NOMO-1 treated with dmso at 0.1 percent for 144 hours (cell line): ENCODE results near the gene TBKBP1.

Source experiments
- DNase-seq: peaks from one replicate; lab custom pipeline; 2025; ENCODE audit not compliant: unreplicated experiment; lab: John Stamatoyannopoulos, UW

TBKBP1 gene

DNA sequence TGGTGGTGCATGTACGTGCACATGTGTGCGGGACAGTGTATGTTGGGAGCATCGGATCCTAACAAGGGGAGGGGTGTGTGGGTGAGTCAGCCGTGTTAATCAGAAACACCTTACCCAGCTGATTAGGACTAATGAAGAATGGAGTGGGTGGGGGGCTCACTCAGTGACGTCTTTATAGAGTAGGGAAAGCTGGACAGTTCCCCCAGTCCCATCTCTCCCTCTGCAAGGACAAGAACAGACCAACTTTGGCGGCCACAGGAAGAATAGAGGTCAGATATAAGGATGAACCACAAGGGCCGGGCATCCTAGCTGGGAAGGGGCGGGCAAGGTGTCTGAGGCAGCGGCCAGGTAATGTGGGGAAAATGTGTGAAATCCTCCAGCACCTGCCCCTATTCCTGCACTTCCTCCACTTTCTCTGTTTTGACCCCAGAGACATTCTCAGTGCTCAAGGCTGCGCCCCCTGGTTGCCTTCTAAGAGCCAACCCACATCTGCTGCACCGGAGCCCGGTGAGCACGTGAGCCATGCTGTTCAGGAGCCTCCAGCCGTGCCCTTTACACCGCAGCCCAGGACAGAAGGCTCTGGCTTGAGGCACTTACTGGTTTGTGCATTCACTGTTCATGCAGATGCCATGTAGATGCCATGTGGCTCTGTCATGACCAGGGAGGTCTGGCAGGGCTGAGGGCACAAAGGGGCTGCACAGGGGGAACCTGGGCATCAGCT is 20.2 kb downstream of the TBKBP1 start:
- no peak for DNase-seq

DNA sequence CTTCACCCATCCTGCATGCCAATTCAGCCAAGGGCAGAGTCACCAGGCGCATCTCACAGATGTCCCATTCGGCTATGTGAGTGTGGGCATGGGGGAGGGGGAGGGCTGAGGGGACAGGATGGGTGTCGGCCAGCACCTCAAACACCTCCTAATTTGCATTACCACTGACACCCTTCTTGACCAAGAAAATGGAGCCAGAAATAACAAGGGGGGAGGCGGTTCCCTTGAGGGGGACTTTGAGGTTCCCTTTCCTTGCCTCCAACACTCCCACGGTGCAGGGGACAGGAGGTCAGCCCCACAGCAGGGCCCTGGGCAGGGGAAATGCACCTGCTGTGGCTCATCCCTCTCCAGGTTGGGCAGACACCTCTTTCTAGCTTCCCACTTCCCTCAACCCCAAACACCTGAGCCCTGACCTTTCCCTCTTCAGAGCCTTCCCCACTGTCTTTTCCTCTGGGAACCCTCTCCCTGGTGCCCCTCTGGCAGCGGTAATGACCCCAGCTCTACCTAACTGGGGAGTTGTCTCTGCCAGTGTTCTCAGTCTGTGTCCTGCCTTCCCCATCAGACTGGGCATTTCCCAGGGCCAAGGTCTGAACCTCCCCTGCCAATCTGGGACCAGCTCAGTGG is 20.9 kb downstream of the TBKBP1 start:
- DNase-seq, result no peak

DNA sequence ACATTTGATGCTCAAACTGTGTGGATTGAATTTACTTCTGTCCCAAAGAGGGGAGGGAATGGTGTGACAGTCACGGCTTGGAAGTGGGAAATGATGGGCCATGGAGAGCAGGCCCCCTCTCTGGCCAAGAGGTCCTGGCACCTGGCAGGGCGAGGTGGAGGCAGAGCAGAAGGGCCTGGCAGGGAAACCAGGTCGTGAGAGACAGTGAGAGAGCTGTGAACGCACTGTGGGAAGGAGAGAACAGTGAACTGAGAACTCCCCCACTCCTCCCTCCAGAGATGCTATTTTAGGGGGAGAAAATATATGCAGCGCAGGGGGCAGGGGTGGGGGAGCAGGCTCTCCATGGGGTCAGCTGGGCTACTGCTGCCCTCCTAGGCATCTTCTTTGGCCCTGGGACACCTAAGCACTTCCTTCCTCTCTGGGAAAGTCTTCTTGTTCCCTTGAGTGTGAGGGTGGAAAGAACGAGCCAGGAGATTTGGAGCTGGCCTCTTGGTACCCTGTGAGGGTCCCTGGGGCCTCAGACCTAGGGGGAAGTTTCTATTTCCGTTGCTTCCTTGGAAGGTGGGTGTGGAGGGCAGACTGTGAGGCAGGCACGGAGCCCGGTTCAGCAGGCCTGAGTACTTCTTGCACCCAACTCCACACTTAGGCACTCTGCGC is 21.8 kb downstream of the TBKBP1 start:
- DNase-seq, result no peak

DNA sequence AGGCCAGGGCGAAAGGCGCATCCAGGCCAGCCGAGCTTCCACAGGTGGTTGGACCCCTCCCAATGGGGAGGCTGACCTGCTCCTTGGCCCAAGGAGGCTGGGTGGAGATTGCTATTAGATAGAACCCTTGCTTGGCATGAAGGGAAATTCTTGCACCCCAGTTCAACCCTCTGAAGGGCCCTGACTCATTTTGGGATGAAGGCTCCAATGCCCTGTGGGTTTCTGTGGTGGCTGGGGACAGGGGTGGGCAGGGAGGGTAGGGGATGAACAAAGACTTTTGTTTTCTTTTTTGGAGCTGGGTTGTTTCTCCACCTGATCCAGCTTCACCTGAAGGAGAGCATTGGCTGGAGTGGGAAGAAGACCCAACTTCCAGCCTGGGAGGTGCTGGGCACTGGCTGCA is 22.4 kb downstream of the TBKBP1 start:
- DNase-seq, result no peak

DNA sequence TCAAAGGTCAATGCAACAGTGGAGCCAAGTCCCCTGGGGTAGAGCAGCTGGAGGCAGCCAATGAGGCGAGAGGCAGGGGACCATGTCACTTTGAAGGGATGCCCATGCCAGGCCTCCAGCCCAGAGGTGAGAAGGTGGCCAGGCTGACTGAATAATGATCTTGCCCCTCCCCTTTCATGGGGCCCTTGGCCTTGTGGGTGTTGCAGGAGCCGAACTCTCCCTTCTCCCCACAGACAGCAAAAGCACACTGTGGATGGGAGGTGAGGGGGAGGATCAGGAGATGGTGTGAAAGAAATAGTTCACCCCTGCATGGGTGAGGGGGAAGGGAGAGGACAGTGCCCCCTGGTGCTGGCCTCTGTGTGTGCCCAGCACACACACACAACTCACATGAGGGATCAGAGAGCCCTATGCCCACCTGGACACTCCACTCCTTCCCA is 23.3 kb downstream of the TBKBP1 start:
- no peak for DNase-seq

DNA sequence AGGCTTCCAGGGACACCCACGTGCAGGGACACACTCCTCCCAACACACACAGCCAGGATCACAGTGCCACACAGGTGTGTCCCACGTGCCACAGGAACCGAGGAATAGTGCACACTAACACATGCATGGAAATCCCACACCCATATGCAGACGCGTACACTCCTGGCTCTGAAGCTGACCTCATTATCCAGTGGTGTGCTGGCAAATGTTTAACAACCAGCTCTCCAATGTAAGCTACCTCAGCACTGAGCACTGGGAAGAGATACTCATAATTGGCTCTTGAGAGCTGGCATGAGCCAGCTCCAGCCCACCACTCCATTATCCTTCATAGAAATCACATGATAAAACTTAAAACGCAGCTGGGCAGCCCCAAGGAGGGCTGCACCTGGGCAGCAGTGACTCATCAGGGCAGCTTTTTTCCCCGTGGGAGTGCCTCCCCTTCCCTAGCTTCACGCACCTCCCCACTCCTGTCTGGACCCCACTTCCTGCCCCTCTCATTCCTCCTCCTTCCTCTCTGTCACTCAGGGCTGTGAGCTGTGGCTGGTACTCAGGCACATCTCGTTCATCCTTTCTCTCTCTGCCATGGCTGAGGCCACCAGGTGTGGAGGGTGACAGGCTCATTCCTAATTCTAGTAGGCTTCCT is 24.1 kb downstream of the TBKBP1 start:
- DNase-seq, result no peak

DNA sequence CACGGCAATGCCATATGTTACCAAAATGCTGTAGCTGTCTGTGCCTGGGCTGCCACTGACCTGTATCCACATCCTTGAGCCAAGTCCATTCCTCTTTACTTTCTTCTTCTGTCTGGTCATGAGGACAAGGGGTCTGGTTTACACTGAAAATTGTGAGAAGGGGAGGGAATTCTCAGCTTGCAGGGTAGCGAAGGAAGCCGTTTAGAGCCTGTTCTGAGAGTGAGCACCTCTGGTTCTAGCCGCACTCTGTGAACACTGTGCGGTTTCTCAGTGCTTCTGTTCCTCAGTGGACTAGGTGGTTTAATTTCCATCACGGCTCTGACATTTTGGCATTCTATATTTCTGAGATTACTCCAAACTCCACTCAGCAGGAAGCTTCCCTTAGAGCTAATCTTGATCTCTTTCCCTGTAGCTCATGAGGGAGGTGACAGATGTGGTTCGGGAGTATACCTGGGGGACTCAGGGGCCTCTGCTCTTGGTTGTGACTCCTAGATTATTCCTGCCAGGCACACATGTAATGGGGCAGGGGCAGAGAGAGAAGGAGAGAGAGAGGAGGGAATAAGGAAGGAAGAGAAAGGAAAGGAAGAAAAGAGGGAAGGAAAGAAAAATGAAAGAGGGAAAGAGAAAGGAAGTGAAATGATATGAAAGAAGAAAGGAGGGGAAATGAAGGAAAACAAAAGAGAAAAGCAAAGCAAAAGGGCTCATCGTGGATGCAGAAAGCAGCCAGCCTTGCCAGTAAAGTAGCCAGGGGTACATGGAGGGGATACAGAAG is 24.9 kb downstream of the TBKBP1 start:
- no peak for DNase-seq

DNA sequence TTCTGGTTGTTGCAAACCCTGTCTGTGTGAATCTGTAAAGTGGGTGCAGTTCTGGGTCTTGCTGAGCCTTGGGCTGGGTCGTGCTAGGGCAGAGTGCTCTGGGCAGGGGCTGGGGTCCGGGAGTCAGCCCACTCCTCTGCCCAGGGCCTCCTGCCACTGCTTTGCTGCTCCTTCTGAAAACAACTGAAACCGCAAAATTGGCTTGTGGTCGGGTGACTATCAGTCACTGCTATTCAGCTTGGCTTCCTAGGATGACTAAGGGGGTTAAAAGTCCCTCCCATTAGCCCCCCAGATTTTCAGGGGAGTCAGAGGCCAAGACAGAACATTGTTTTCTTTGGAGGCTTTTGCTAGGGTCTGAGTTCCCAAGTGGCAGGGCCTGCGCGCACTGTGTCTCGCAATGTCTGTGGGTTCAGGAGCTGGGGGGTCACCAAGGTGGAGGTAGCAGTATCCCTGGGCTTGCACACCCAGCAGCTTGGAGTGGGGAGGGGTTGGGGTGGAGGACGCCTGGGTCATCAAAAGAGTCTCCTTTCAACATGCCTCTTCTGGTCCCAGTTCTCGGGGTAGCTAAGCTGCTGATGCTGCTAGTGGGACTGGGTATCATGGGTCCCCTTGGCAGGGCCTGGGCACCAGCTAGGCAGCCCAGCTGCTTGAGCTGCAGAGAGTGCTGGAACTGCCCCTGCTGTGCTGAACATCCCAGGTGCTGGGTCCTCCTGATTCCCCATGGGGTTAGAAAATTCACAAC is 25.6 kb downstream of the TBKBP1 start:
- peak; percentile 36 for DNase-seq

DNA sequence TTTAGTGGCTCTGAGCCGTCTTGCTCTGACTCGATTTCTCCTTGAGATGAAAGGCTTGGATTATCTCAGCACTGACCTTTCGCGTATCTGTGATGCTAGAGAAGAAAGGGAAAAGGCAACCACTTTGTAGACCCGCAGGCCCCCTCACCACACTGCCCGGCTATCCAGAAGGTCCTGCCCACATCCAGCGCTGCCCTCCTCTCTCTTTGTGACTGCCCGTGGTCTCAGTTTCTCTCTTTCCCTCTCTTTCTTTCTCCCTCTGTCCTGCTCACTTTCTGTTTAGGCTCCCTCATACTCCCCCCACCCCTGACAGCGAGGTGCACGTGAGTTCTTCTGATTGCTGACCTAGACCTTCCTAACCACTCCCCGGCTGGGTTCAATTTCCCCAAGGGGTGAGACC is 26.2 kb downstream of the TBKBP1 start:
- DNase-seq, result no peak

DNA sequence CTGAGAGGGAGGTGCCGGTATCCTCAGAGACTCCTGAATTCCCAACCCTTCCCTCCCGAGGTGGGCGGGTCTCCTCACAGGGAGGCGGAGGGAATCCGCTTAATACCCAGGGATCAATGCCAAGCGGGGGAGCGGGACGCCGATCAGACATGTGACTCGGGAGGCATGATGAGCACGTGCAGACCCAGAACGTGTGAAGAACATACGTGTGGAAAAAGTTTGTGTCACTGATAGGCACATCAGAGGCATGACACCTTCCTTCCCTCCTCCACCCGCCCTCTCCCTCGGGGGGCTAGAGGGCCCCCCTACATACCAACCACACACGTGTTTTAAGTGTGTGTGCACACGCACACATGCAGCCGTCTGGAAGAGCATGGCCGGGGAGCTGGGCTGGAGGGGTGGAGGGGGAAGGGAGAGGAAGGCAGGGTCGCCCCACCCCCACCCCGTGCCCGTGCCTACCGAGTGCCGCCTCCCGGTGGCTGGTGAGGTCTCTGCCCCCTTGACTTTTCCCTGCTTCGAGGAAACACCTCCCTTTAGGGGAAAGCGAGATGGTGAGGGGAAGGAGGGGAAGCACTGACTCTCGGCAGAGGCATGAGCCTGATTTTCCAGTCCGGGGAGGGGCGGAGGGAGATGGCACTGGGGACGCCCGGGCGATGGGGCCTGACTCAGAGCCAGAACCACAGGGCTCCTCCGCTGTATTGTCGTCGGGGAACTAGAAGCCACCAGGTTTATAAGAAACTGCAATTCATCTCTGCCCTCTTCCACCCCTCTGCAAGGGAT is 27.0 kb downstream of the TBKBP1 start:
- DNase-seq, result peak; percentile 35

DNA sequence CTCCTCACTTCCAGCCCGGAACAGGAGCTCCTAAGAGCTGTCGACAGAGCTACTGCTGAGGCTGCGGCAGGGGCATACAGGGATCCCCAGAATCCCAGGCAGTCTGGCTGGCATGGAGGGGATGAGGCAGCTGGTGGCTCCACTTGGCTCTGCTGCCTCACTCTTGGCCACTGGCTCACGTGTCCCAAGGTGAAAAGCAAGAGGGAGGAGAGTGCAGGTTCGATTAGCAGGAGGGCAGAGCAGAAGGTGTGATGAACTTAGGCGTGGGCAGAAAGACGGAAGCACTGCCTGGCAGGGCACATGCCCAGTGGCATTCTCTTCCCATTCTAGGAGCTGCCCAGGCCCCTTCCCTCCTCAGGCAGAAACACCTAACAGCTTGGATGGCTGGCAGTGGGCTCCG is 27.8 kb downstream of the TBKBP1 start:
- DNase-seq, result no peak

DNA sequence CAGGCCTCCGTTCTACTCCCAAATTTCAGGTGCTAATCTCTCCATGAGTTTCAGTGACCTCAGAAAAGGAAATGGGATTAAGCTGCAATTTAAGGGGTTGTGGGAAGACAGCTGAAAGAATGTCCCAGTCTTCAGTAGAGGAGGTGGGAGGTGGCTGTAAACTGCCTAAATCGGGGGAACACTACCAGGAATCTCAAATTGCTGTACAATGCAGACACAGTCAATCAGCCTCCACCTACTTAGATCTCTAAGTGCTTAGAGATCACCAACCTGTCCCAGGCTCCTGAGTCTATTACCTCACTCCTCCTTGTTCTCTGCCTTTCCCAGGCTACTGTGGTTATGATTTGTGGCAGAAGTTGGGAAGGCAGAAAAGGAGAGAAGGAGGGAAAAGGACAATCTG is 30.7 kb downstream of the TBKBP1 start:
- DNase-seq, result no peak

DNA sequence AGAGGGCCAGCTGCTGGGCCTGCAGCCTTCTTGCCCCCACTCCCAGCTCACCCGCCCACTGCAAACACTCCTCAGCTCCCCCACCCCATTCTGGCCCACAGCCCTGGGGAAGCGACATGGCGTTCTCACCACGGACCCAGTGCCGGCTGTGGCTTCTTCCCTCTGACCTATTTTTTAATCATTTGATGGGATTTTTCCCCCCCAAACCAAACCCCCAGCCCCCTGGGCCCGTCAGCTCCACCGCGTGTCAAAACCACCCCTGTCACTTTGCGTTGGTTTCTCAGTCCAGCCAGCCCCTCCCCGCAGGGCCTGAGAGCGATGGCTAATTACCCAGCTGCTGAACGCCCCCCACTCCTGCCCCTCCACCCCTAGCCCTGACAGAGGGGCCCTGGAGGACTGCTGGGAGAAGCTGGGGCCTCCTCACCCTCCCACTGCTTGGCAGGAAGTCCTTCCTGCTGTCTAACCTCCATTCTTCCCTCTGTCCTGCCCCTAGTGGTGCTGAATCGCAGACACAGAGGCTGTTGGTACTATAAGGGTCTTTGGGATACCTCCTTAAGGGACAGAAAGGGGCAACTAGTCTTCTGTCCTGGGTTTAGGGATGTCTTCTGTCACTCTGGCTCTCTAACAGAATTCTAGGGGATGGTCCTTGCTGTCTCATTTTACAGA is 31.6 kb downstream of the TBKBP1 start:
- no peak for DNase-seq

DNA sequence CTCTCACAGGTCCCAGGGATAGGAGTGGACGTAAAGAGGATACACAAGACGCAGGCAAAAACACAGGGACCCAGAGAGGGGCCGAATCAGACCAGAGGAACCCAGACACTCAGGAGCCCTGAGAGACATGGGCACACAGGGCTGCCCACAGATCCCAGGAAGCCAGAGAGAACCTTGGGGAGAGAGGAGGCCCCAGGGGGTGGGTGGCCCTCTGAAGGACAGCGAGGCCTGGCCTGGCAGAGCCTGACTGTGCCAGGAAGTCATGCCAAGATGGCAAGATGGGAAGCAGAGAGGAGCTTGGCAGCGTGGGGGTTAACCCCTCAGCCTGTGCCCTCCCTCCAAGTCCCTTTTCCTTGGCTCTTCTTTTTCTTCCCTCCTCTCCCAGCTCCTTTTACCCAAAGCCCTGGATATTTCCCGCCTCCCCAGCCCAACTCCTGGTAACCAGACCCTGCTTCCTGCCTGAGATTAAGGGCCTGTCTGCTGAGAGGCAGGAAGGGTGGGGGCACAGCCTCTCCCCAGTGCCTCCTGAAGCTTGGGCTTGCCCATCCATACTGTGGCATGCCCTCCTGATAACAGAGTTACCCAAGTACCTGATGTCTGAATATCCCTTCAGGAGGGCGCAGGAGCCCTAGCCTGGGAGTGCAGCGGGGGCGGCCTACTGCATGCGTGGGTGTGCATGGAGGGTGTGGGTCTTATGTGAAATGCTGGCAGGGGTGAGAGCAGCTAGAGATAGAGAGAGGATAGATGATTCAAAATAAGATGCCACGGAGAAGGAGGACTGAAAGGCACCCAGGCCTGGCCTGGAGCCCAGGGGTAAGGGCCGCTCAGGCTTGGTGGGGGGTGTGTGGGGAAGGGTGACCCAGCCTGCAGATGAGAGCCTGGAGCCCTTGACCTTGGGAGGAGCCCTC is 33.1 kb downstream of the TBKBP1 start:
- DNase-seq, result no peak

DNA sequence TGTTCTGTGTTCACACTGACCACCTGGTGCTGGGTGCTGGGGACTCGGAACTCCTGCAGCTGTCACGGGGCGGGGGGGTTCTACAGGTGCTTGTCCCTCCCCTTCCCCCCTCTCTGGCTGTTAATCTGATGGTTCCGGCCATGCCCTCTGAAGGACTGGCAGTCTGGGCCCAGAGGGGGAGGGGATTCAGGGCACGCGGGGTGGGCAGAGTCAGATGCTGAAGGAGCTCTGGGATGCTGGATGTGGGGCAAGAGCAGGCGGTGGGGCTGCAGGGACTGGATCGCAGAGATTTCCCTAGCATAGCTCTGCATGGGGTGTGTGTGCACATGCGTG is 33.7 kb downstream of the TBKBP1 start:
- no peak for DNase-seq

DNA sequence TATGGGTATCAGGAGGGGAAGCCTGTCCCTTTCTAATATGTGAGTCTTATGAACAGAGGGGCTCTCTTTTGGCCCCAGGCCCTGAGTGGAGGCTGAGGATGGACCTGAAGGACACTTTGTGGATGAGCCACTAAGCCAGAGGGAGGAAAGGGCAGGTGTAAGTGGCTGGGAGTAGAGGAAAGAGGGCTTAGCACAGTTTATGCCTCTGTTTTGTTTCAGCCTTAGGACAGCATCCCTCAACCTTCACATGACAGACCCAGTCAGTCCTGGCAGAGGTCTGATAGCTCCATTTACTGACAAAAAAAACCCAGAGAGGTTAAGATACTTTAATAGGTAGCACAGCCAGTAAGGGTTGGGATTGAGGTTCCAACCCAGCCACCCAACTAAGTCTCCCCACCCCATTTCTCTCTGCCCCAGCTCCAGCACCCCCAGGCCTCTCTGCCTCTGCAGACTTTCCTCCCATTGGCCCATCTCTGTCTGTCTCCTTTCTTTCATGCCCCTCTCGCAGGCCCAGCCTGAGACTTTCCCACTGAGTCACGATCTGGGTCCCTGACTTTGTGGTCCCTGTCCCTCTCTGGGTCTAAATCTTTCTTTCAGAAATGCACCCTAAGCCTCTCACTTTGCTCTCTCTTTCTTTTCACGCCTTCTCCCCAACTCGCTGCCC is 34.4 kb downstream of the TBKBP1 start:
- DNase-seq, result no peak

DNA sequence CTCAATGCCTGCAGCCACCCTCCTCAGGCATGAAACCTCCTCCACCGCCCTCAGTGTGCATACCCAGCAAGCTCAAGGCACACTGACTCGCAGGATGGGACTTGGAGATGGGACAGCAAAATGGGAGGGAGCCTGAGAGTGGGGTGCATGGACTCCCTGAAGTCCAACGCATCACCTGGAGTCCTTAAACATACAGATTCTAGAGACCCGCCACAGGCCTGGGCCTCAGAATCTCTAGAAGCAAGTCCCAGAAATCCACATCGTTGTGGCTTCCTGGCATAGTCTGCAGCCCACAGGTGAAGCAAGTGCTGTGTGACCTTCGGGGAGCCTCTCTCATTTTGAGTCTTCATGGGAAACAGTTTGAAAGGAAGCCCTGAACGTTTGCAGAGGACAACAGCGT is 35.5 kb downstream of the TBKBP1 start:
- DNase-seq, result no peak

DNA sequence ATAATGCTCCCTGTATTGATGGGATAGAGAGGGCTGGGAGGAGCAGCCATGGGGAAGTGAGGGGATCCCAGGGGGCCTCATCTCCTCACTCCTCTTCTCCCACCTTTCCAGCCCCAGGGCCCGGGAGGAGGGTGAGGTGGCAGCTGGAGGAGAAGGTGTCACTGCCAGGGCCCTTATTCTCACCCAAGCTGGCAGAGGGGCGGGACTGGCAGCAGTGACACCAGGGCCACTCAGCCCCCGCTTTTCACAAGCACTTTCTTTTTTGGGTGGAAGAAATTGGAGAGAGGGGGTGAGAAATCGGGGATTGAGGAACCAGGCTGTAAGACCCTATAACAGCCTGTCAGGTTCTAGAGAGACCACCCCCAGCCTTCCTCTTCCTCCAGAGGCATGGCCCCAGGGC is 36.7 kb downstream of the TBKBP1 start:
- DNase-seq, result no peak
